Stimulated activated naive CD8-positive, alpha-beta T cell treated with anti-CD3 and anti-CD28 coated beads, Interleukin-15, amount 100 ng/mL, for 72 hours (primary cell): ENCODE data around the gene PSD4.

Experiments used
- ATAC-seq: fragments of 150-1000 bp; cut with Tn5 transposase; 2 replicates; pipeline ENCODE4 v1.10.0; 2021; ENCODE audit warnings: mild to moderate bottlenecking, moderate library complexity
- DNase-seq, 2 donors: peaks; one replicate each; pipeline ENCODE4 v3.0.0; 2021 to 2022
- H3K27ac Mint-ChIP-seq, 2 donors: one replicate each; pipeline ENCODE4 v1.8.0; 2022; ENCODE audit warnings: mild to moderate bottlenecking in 2 of 2, mixed read lengths in 2 of 2, moderate library complexity in 2 of 2
- H3K27me3 Mint-ChIP-seq: one replicate; pipeline ENCODE4 v1.8.0; 2022; ENCODE audit warnings: mixed read lengths
- H3K4me1 Mint-ChIP-seq: one replicate; pipeline ENCODE4 v1.8.0; 2022; ENCODE audit warnings: mild to moderate bottlenecking, mixed read lengths
- H3K4me3 Mint-ChIP-seq, 2 donors: one replicate each; pipeline ENCODE4 v1.8.0; 2022; ENCODE audit warnings: mild to moderate bottlenecking in 2 of 2, mixed read lengths in 2 of 2, moderate library complexity in 1 of 2
- H3K9me3 Mint-ChIP-seq, 2 donors: one replicate each; pipeline ENCODE4 v1.8.0; 2022; ENCODE audit warnings: mixed read lengths in 2 of 2

PSD4 gene

DNA sequence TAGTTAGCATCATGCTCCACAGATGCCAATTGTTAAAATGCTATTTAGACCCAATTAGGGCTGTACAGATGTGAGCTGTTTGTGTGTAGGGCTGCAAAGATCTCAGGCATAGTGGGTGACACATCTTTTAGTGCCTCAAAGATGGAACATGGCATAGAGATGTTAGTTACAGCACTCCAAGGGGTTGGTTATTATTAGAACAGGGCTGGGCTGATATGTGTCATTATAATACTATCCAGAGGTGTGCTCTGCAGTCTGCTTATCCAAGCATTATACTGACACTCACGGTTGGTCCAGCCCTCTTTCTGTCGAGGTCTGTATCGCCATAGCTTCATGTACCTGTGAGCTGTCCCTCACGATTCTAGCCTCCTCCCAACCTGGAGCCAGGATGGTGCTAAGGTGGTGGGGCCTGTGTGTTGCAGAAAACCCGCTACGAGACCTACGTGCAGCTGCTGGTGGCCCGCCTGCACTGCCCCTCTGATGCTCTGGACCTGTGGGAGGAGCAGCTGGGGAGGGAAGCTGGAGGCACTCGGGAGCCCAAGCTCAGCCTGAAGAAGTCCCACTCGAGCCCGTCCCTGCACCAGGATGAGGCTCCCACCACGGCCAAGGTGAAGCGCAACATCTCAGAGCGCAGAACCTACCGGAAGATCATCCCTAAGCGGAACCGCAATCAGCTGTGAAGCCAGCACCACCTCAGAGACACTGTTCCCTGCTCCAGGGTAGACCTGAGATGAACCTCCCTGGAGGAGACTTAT lies 27.1 kb downstream of the PSD4 start:
- peaks cover 43% of the 10 kb centered on the region for H3K4me1 Mint-ChIP-seq
- no peak for ATAC-seq

DNA sequence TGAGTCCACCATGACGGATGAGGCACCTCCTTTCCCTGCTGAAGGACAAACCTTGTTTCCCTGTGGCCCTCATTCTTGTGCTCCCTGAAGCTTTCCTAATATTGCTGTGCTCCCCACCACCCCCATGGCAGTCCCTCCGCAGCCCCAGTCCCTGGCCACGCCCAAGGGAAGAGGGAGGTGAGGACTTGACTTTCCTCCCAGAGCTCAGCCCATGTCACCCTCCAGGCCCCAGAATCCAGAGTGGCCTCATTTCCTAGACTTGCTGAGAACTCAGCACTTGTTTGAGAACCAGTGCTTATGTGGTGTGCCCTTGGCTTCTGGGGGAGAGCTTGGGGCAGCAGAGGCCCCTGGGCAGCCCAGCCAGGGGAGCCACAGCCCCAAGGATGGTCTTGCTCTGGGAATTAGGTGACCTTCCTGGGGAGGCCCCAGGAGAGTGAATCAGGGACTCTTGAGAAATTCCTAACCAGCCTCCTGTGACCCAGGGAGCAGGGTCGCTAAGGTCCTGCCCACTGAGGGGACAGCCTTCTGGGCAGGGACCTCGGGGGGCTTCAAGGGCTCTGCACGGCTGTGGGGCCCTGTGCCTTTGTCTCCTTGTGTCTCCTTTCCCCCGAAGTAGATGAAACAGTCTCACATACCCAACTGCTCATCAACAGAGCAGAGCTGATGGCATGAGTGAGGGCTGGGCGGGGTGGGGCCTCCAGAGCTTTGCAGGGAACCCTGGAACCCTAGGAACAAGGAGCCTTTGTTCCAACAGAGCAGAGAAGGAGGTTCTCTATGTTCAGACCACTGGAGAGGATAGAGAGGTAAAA lies 27.9 kb downstream of the PSD4 start:
- DNase-seq (no peak), ATAC-seq (no peak)
- Mint-ChIP-seq H3K9me3 (no peaks in the 10 kb centered on the region), H3K4me1 (peaks cover 38% of the 10 kb centered on the region), H3K27me3 (no peaks in the 10 kb centered on the region), H3K27ac (peak overlapping the region in 1 of 2 donors; percentile 23), H3K4me3 (no peak overlapping the region)

More for the DNA sequence above, 27.1 kb downstream of the PSD4 start:
- Mint-ChIP-seq H3K27ac (no peak overlapping the region), H3K4me3 (no peak overlapping the region), H3K9me3 (no peaks in the 10 kb centered on the region), H3K27me3 (no peaks in the 10 kb centered on the region)
- no peak for DNase-seq

DNA sequence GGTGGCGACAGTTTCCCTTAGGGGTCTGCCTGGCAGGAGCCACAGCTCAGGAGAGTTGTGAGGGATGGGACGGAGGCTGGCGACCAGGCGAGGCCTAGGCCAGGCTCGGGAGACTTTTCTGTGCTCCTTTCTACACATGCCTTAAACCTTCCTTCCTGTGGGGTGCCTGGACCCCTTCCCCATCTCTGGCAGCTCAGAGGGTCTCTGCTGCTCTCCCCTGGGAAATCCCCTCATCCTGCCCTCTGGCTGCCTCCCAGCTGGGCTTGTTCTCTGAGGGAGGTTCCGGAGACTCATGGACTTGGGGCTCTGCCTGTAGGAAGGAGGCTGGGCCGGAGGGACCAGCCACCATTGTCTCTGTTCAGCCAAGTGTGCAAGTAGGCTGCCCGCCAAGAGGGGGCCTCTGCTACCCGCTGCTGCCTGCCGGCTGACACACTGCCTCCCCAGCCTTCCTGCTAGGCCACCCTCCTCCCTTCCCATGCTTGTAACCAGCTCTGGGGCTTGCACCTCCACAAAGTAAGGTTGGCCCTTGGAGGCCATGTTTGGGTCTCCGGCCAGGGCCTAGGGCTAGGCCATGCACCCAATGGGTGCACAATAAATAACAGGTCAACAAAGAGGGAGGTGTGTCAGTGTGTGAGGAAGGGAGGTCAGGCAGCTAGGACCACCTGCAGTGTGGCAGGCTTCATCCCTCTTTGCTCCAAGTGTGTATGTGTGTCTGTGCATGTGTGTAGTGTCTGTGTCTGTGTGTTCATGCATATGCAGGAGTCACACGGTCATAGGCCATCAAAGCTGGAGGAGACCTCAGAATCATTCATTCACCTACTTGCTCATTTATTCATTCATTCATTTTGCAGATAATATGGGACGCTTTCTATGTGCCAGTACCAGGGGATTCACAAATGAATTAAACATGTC lies 28.8 kb downstream of the PSD4 start:
- Mint-ChIP-seq H3K4me1 (peaks cover 38% of the 10 kb centered on the region), H3K4me3 (no peak overlapping the region), H3K27me3 (no peaks in the 10 kb centered on the region), H3K27ac (no peak overlapping the region), H3K9me3 (no peaks in the 10 kb centered on the region)
- DNase-seq: no peak
- no peak for ATAC-seq

DNA sequence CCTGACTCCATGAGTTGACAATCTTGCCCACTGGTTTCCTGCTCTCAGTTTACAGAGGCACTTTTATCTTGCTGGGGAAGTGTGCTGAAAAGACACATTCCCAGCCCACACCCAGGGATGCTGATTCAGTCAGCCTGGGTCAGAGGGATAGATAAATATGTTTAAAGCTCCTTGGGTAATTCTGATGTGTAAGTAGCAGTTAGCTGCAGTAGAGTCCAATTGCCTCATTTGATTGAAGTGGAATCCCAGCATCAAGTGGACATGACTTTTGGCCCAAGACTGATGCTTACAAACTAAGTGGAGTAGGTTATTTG lies 29.4 kb downstream of the PSD4 start:
- no peaks in the 10 kb centered on the region for H3K9me3 Mint-ChIP-seq
- ATAC-seq: no peak

DNA sequence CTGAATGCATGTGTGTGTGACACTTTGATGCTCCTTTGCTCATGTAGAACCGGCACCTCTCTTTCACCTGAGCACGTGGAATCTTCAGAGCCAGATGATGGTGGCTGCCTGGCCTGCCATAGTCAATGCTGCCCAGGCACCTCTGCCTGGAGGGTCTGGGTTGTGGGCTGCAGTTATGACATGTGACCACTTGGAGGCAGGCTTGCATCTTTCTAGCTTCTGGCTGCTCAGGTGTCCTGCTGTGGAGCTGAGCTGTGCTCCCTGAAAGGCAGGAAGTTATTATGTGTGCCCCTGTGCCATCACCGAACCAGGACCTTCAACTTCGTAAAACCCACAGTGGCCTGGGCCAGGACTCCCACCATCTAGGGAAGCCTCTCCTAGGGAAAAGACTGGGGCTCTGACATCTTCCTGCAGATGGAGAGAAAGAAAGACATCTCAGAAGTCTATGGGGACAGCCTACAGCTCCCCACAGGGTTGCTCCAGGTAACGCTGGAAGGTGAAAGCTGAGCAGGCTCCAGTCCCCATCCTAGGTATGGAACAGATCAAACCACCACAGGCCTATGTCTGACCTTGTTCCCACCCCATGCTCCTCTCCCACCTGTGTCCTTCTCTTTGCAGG lies 30.2 kb downstream of the PSD4 start:
- DNase-seq (peak; percentile 69 to 77), ATAC-seq (peak; percentile 82)
- H3K4me3 Mint-ChIP-seq: no peak overlapping the region
- H3K27me3 Mint-ChIP-seq: no peaks in the 10 kb centered on the region
- no peaks in the 10 kb centered on the region for H3K9me3 Mint-ChIP-seq
- H3K4me1 Mint-ChIP-seq: peaks cover 31% of the 10 kb centered on the region
- H3K27ac Mint-ChIP-seq: peak overlapping the region in 1 of 2 donors; percentile 75

More for the DNA sequence above, 29.4 kb downstream of the PSD4 start:
- H3K4me3 Mint-ChIP-seq: no peak overlapping the region
- no peak for DNase-seq
- H3K27me3 Mint-ChIP-seq: no peaks in the 10 kb centered on the region
- H3K27ac Mint-ChIP-seq: no peak overlapping the region
- H3K4me1 Mint-ChIP-seq: peaks cover 33% of the 10 kb centered on the region

DNA sequence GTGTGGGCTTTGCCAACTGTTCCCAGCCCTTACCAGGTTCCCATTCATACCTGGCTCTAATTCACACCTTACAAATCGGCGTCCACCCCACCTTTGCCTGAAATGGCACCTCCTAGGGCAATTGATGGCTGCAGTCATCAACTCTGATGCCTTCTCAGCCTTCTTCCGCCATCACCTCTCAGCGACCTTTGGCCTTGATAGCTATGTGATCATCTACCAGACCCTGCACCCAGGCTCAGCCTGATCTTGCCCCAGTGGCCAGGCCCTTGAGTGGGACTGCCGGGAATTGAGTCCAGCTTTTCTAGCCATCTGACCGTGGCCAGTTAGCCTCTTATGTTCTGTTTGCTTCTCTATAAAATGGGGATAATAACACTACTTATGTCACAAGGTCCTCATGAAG lies 32.5 kb downstream of the PSD4 start:
- Mint-ChIP-seq H3K9me3 (no peaks in the 10 kb centered on the region), H3K4me1 (peaks cover 30% of the 10 kb centered on the region), H3K27ac (no peak overlapping the region), H3K27me3 (no peaks in the 10 kb centered on the region), H3K4me3 (no peak overlapping the region)
- DNase-seq (no peak), ATAC-seq (no peak)

DNA sequence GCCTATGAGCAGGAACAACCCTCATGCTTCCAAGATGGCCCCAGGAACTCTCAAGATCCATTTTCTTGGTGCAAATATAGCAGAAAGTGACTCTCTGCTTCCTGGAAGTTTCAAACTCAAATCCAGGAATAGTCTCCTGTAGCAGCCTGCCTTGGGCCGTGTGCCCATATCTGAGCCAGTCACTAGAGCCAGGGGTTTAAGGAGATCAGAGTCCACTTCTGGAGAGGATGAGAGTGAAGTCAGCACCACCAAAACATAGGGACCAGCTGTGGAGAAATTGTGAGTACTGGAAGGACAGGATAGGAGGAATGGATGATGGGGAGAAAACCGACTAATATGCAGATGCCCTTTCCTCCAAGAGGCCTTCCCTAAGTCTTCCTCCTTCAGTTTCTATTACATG lies 33.2 kb downstream of the PSD4 start:
- no peak for ATAC-seq
- no peak for DNase-seq
- peaks cover 24% of the 10 kb centered on the region for H3K4me1 Mint-ChIP-seq
- no peaks in the 10 kb centered on the region for H3K9me3 Mint-ChIP-seq
- peak overlapping the region in 1 of 2 donors; percentile 20 for H3K27ac Mint-ChIP-seq
- no peaks in the 10 kb centered on the region for H3K27me3 Mint-ChIP-seq
- H3K4me3 Mint-ChIP-seq: no peak overlapping the region

DNA sequence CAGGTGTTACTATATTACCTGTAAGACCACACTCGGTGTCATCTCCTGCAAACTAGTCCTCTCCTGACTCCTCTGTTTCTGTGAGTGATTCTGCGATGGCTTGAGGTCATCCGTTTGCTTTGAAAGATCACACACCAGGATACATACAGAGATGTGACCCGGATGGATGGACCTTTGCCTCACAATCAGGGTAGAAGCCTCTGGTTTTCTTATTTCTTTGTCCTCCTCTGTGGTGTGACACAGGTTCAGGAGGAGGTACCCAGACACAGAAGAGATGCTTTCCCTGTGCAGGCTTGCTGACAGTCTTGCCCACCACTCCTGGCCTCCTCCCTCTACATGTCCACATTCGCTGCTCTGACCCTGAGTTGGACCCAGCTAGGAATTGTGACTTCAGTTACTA lies 34.6 kb downstream of the PSD4 start:
- ATAC-seq (no peak), DNase-seq (no peak)
- H3K9me3 Mint-ChIP-seq: no peaks in the 10 kb centered on the region
- no peak overlapping the region for H3K4me3 Mint-ChIP-seq
- H3K27ac Mint-ChIP-seq: no peak overlapping the region
- H3K4me1 Mint-ChIP-seq: peaks cover 12% of the 10 kb centered on the region
- no peaks in the 10 kb centered on the region for H3K27me3 Mint-ChIP-seq

DNA sequence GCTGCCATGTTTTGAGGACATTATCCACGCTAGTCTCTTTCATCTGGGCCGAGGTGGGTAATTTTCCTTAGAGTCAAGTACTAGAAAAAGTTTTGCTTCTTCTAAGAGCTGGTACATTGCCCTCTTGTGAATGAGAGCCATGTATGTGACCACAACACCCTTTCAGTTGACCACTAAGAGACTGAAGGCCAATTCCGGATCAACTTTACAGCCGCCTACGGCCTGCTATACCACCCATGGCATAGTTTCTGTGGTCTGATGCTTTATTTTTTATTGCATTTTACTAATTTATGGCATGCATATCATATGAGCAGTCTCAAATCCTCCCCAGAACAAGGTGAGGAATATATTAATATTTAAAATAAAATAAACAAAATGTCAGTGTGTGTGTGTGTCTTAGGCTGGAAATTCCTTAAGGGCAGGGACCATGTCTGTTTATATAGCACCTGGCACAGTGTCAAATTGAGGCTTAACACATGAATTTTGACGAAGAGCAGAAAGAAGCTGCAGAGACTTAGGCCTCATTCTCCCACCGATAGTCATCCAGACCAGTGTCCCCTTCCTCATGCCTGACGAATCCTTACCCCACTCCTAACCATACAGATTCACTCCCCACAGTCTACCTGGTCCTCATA lies 35.4 kb downstream of the PSD4 start:
- no peaks in the 10 kb centered on the region for H3K27me3 Mint-ChIP-seq
- no peak overlapping the region for H3K4me3 Mint-ChIP-seq
- DNase-seq (no peak), ATAC-seq (no peak)
- H3K9me3 Mint-ChIP-seq: no peaks in the 10 kb centered on the region
- peaks cover 7% of the 10 kb centered on the region for H3K4me1 Mint-ChIP-seq
- no peak overlapping the region for H3K27ac Mint-ChIP-seq

DNA sequence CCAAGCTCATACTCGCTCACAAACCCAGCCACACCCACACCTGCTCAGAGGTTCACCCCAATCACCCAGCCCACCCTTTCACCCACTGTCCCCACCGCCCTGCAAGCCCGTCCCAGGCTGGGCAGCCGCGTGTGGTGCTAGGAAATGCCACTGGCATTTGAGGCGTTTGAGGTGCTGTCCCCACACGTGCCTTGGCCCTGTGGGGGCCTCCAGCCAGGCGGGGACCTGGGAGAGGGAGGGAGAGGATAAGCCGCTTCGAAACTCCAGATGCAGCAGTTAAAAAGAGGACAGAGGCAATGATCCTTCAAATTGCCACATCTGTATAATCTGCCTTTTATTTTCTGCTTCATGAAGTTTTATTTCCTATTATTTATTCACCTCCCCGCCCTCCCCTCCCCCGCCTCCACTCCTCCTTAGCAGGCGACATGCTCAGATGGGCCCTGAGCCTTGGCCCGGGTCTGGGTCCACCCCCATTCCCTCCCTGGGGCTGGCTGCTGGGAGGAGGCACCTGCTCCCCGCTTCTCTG lies 35.9 kb downstream of the PSD4 start:
- no peak overlapping the region for H3K27ac Mint-ChIP-seq
- no peak overlapping the region for H3K4me3 Mint-ChIP-seq
- H3K4me1 Mint-ChIP-seq: peaks cover 8% of the 10 kb centered on the region
- H3K27me3 Mint-ChIP-seq: no peaks in the 10 kb centered on the region
- ATAC-seq: no peak
- H3K9me3 Mint-ChIP-seq: no peaks in the 10 kb centered on the region
- no peak for DNase-seq

DNA sequence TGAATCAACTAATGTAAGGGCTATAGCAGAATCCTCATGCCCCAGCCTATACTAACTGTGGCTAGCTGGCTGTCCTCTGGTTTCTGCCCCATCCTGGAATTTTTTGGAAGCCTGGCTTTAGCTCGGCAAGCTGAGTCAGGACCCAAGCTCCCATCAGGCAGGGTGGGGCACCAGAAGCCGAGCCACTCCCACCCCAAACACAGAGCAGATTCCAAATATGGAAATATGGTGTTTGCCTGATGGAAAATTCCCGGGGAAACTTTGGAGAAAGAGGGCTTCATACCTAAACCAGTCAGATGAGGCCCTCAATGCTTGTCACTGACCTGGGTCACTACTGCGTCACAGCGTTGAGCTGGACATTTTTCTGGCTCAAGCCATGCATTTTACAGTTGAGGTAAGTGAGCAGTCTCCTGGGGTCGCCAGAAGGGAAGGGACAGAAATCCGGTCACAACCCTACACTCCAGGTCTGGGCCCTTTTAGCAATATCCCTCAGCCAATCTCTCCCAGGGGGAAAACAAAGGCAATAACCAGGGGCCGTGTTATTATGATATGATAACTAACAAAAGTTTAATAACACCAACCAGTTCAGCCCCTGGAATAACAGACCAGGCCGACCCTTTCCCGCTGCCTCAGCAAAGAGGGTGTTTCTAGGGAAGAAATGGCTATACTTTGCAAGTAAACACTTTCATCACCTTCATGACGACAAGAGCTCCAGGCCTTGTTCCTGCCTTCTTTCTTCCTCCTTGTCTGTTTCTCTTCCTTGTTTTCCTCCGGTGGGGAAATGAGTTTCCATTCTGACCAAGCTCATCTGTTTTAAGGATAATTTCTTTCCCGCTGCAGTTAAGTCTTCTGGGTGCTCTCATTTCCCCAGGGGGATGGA lies 37.7 kb downstream of the PSD4 start:
- Mint-ChIP-seq H3K27me3 (no peaks in the 10 kb centered on the region), H3K4me3 (no peak overlapping the region), H3K4me1 (peaks cover 10% of the 10 kb centered on the region), H3K27ac (no peak overlapping the region), H3K9me3 (no peaks in the 10 kb centered on the region)
- ATAC-seq (no peak), DNase-seq (no peak)

DNA sequence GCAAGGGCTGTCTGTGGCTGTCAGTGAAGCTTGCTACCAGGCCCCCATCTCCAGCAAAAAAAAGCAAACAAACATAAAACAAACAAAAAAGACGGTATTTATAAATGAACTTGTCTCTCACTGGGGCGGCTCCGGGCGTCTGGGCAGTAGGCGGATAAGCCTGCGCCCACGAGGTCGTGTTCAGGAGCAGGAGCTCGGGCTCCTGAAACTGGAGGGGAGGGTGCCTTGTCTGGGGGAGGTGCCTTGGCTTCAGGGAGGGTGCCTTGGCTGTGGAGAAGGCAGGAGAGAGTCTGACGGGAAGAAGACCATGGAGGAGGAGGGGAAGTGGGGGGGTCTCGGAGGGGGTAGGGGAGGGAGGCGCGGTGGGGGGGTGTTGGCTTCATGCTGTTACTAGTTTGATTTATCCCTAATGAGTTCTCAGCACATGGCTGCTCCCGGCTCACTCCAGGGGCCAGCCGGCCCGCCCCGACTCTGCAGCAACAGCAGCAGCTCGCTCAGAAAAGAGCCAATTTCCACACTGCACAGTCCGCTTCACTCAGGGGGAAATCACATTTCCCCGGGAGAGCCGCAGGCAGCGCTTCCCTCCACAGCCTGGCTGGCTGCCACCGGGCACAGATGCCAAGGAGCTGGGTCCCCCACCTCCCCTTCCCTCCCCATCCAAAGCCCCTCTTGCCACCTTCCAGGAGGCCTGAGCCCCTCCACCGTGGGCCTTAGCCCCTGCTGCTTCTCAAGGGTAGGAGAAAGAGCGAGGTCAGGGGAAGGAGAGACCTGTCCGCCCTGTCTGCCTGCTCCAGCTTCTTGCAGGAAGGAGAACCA lies 38.7 kb downstream of the PSD4 start:
- peaks cover 7% of the 10 kb centered on the region for H3K27me3 Mint-ChIP-seq
- H3K9me3 Mint-ChIP-seq: no peaks in the 10 kb centered on the region
- DNase-seq: no peak
- peaks cover 15% of the 10 kb centered on the region for H3K4me1 Mint-ChIP-seq
- no peak for ATAC-seq
- H3K27ac Mint-ChIP-seq: peak overlapping the region in 1 of 2 donors; percentile 93
- no peak overlapping the region for H3K4me3 Mint-ChIP-seq
